GM19025 (cell line): Measurements from ENCODE around the gene FANCD2OS.
"Not testable (repeated sequence)": the region's sequence is repeated elsewhere in the genome, so short reads cannot be mapped to it uniquely, and the experiment has no call there.

Source experiments
- ATAC-seq: cut with Tn5 transposase; IDR thresholded peaks from one replicate; pipeline ENCODE4 v1.9.1; 2021; ENCODE audit warnings: mild to moderate bottlenecking, low read depth, moderate library complexity; ENCODE audit not compliant: unreplicated experiment

FANCD2OS gene

GRCh38 chr3:10108091-10108490 is at the start of gene FANCD2OS:
FANCD2OS (minus strand) TSS chr3:10108255; CDS start chr3:10104774, 3,481 bp downstream.
- no peak for ATAC-seq

GRCh38 chr3:10157031-10157430 is 49.0 kb upstream of the FANCD2OS start:
- no peak for ATAC-seq

GRCh38 chr3:10155658-10156057 is 47.6 kb upstream of the FANCD2OS start:
- no peak for ATAC-seq

GRCh38 chr3:10155123-10155472 is 47.0 kb upstream of the FANCD2OS start:
- no peak for ATAC-seq

GRCh38 chr3:10154335-10155122 is 46.5 kb upstream of the FANCD2OS start:
- no peak for ATAC-seq

GRCh38 chr3:10150987-10151386 is 42.9 kb upstream of the FANCD2OS start:
- ATAC-seq, result no peak

GRCh38 chr3:10149226-10149625 is 41.2 kb upstream of the FANCD2OS start:
- ATAC-seq, result no peak

- no peak for ATAC-seq
These were observed 37.6 kb upstream of the FANCD2OS start for GRCh38 chr3:10145685-10146084.

- ATAC-seq, result no peak
These were observed 34.9 kb upstream of the FANCD2OS start for GRCh38 chr3:10142707-10143560.

- no peak for ATAC-seq
These were observed 33.0 kb upstream of the FANCD2OS start for GRCh38 chr3:10140996-10141546.

- no peak for ATAC-seq
These were observed 29.1 kb upstream of the FANCD2OS start for GRCh38 chr3:10137178-10137577.

- no peak for ATAC-seq
These were observed 28.5 kb upstream of the FANCD2OS start for GRCh38 chr3:10136426-10137005.

- ATAC-seq, result not testable (repeated sequence)
These were observed 27.8 kb upstream of the FANCD2OS start for GRCh38 chr3:10135872-10136271.

- no peak for ATAC-seq
These were observed 14.7 kb upstream of the FANCD2OS start for GRCh38 chr3:10122724-10123123.

- no peak for ATAC-seq
These were observed 13.0 kb upstream of the FANCD2OS start for GRCh38 chr3:10121064-10121463.

- no peak for ATAC-seq
These were observed 11.3 kb upstream of the FANCD2OS start for GRCh38 chr3:10119376-10119775.

- no peak for ATAC-seq
These were observed 8.9 kb upstream of the FANCD2OS start for GRCh38 chr3:10116928-10117327.

GRCh38 chr3:10116138-10116460 is 8.0 kb upstream of the FANCD2OS start:
- ATAC-seq, result no peak

- peak; percentile 92 for ATAC-seq
These were observed 7.5 kb upstream of the FANCD2OS start, which contains the start of gene BRK1 for GRCh38 chr3:10115326-10116137. BRK1 (plus strand) TSS chr3:10115675; CDS start chr3:10115702, 27 bp downstream.

- no peak for ATAC-seq
These were observed 1.1 kb downstream of the FANCD2OS start for GRCh38 chr3:10106919-10107318.
